ENCODE data around the gene STK11. TPM values are rescaled to one million over a fixed set of nuclear protein-coding genes. Genes with fewer than 3 reads are reported as not detected.

STK11 gene
- total and polyA plus RNA-seq, 12 donors, result 37.8 to 148 (median 93.7) TPM

DNA sequence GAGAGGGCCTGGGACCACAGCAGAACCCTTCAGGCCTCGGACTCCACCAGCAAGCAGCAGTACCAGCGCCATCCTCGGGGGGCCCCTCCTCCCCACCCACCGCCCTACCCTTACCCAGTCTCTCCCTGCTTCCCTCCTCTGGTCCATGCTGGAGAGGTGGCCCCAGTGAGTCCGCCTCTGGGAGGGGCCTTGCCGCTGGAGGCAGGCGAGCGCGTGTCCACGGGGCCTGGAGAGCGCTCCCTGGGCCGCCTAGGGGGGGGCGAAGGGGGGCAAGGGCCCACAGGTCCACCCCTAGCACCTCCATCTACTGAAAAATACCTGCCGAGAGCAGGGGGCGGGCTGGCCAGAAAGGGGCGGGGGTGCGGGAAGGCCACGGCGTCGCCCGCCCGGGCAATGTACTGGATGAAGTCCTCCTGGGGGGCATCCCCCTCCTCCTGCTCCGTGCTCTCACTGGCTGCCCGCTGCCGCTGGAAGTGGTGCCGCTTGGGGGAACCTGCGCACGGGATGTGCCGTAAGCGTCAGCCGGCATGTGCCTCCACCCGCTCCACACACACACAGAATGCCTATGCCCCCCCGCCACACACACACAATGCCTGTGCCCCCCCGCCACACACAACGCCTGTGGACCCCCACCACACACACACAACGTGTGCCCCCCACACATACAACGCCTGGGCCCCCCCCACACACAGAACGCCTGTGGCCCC, 25.4 kb downstream of the STK11 start:
- Histone ChIP-seq H3K27ac (no peak overlapping the region), H3K36me3 (replicated peaks in 1 of 2) (peaks cover 0 to 24% of the 10 kb centered on the region in 2 donors), H3K9me3 (replicated peaks in 1 of 3) (no peaks in the 10 kb centered on the region), H3K4me3 (no peak overlapping the region), H3K27me3 (no peaks in the 10 kb centered on the region), H3K4me1 (replicated peaks in 1 of 2) (peaks cover 16 to 23% of the 10 kb centered on the region in 2 donors)
- DNase-seq, result no peak
- intact Hi-C loops (cut with DNase I), result no loop called here
- TF ChIP-seq, protein P1, sequence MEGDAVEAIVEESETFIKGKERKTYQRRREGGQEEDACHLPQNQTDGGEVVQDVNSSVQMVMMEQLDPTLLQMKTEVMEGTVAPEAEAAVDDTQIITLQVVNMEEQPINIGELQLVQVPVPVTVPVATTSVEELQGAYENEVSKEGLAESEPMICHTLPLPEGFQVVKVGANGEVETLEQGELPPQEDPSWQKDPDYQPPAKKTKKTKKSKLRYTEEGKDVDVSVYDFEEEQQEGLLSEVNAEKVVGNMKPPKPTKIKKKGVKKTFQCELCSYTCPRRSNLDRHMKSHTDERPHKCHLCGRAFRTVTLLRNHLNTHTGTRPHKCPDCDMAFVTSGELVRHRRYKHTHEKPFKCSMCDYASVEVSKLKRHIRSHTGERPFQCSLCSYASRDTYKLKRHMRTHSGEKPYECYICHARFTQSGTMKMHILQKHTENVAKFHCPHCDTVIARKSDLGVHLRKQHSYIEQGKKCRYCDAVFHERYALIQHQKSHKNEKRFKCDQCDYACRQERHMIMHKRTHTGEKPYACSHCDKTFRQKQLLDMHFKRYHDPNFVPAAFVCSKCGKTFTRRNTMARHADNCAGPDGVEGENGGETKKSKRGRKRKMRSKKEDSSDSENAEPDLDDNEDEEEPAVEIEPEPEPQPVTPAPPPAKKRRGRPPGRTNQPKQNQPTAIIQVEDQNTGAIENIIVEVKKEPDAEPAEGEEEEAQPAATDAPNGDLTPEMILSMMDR (IDR thresholded peaks at IDR 0.05), result no peak
- TF ChIP-seq POLR2A (IDR thresholded peaks at IDR 0.05), result no peak
- 80 to 85% (median 84%) methylated on average over 10 to 38 of the region's 38 CpGs; no CpG with 5 or more reads in 1 of the 4 donors for WGBS, 4 donors

DNA sequence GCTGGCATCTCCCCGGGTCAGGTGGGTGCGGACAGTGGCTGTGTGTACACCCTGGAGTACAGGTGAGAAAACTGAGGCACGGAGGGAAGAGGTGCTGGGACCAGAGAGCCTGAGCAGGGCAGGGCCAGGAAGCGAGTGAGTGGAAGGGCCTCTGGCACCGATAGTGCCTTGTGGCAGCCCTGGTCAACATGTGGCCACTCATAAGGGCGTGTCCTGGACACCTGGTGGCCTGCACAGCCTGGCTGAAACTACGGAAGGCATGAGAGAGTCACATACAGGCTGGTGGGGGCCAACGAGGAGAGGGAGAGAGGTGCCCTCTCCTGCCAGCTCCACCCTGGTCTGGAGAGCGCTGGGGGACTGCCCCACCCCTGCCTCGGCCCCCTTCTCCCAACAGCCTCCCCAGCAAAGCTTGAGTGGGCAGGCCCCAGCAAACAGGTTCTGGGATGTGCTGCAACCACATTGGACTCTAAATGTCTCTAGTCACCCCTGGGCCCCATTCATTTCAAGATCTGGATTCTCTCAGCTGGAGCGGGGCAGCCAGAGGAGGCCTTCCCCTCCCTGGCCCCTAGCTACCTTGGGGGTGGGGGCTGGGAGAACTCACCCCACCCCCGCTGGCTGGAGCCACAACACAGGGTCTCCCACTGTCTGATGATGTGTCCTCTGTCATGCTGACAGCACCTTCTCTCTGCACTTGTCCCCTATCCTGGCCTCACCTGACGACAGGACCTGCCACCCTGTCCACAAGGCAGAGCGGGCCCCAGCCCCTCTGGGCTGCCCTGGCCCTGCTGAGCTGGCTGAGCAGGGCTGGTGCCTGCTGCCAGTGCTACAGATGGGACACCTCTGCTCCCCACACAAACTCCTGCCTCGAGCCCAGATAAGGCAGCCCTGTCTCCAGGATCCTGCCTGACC, 26.4 kb downstream of the STK11 start:
- WGBS, 4 donors, result 75 to 80% (median 78%) methylated on average over 13 to 15 of the region's 15 CpGs
- H3K27ac ChIP-seq, result peak overlapping the region in 4 of 5 donors; percentile 57 to 79 (median 72)
- H3K9me3 ChIP-seq (replicated peaks in 1 of 3), result no peaks in the 10 kb centered on the region

DNA sequence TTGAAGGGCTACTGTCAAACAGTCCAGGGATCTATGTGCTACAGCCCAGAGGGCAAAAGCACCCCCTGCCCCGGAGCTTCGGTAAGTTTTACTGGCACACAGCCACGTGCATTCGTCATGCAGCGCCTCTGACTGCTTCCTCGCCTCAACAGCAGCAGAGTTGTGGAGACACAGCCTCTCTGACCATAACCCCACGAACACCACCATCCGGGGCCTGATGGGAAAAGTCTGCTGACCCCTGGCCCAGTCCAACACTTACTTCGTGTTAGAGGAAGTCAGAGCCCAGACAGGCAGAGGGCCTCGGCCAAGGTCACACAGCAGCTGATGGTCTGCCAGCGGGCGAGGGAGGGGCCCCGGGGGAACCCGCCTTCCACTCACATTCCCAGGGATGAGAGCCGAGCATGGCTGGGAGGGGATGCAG, 27.1 kb downstream of the STK11 start:
- DNase-seq, result peak; percentile 78 to 90 (median 84)
- H3K9me3 ChIP-seq (replicated peaks in 1 of 3), result no peaks in the 10 kb centered on the region
- peak overlapping the region in 4 of 5 donors; percentile 57 to 79 (median 72) for H3K27ac ChIP-seq
- TF ChIP-seq POLR2A (IDR thresholded peaks at IDR 0.05), result no peak
- TF ChIP-seq, protein P1 (IDR thresholded peaks at IDR 0.05), result no peak
- H3K4me3 ChIP-seq, result no peak overlapping the region
- intact Hi-C loops (cut with DNase I), result no loop called here
- peaks cover 0 to 6% of the 10 kb centered on the region in 2 donors for H3K36me3 ChIP-seq (replicated peaks in 1 of 2)
- H3K27me3 ChIP-seq, result no peaks in the 10 kb centered on the region
- peaks cover 24 to 30% of the 10 kb centered on the region in 2 donors for H3K4me1 ChIP-seq (replicated peaks in 1 of 2)
- WGBS, 4 donors, result 9 to 38% (median 16%) methylated on average over 6 to 15 of the region's 15 CpGs; no CpG with 5 or more reads in 1 of the 4 donors

More for the DNA sequence above, 26.4 kb downstream of the STK11 start:
- DNase-seq, result no peak
- Histone ChIP-seq H3K27me3 (no peaks in the 10 kb centered on the region), H3K4me3 (no peak overlapping the region), H3K36me3 (replicated peaks in 1 of 2) (peaks cover 0 to 13% of the 10 kb centered on the region in 2 donors), H3K4me1 (replicated peaks in 1 of 2) (peaks cover 19 to 25% of the 10 kb centered on the region in 2 donors)
- TF ChIP-seq, protein P1 (IDR thresholded peaks at IDR 0.05), result no peak
- no peak for TF ChIP-seq POLR2A (IDR thresholded peaks at IDR 0.05)
- intact Hi-C loops (cut with DNase I), result no loop called here

DNA sequence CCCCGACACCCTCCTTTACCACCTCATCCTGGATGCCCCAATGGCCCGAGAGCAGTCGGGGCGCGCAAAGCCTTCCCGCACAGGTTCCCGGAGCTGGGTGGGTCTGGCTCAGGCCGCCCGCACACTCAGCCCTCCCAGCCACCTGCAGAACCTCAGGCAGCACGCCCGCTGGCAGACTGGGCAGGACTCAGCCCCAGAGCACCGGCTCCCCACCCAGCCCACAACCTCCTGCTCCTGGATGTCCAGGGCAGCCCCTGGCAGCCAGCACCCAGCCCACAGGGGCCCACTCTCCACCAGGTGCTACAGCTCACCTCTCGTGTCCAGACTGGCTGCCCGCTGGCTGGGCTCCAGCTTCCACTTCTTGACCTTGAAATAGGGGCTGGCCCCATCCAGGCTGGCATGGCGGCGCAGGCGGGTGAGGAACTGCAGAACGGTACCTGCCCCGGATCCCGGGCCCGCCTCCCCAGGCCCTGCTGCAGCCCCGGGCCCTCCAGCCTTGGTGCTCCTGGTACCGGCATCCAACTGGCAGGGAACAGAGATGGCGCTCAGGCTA, 27.6 kb downstream of the STK11 start:
- WGBS, 4 donors, result 40 to 53% (median 44%) methylated on average over 9 to 24 of the region's 24 CpGs; no CpG with 5 or more reads in 1 of the 4 donors
- H3K27me3 ChIP-seq, result no peaks in the 10 kb centered on the region
- no peak for TF ChIP-seq POLR2A (IDR thresholded peaks at IDR 0.05)
- TF ChIP-seq, protein P1 (IDR thresholded peaks at IDR 0.05), result no peak
- H3K9me3 ChIP-seq (replicated peaks in 1 of 3), result no peaks in the 10 kb centered on the region
- H3K4me1 ChIP-seq (replicated peaks in 1 of 2), result peaks cover 24 to 32% of the 10 kb centered on the region in 2 donors
- no peak overlapping the region for H3K4me3 ChIP-seq
- intact Hi-C loops (cut with DNase I), result no loop called here
- peaks cover 0 to 1% of the 10 kb centered on the region in 2 donors for H3K36me3 ChIP-seq (replicated peaks in 1 of 2)
- DNase-seq, result peak in 1 of 7 donors; percentile 55
- peak overlapping the region in 4 of 5 donors; percentile 4 to 79 (median 72) for H3K27ac ChIP-seq
